Heart left ventricle (tissue), 16 donors: ENCODE results near the gene RARRES2. TPM values are rescaled to one million over a fixed set of nuclear protein-coding genes. Genes with fewer than 3 reads are reported as not detected.
A peak's percentile ranks its signal among the peaks of the same experiment; 100 is the strongest.
"Not testable (repeated sequence)": the region's sequence is repeated elsewhere in the genome, so short reads cannot be mapped to it uniquely, and the experiment has no call there.

ENCODE experiments used
- ATAC-seq, 4 donors: fragments of 200-7000 bp; cut with Tn5 transposase; one replicate each; pipeline ENCODE4 v1.9.1; 2020 to 2022; ENCODE audit warnings: moderate library complexity in 4 of 4, mild to moderate bottlenecking in 3 of 4, moderate number of reproducible peaks in 1 of 4
- DNase-seq, 5 donors: peaks; one replicate each; pipeline ENCODE4 v3.0.0-alpha.2; 2020
- H3K27ac ChIP-seq, 12 donors: fragments of 200-600 bp; sonication (generic) in 4 of 12; one replicate each; pipeline versions ENCODE4 v1.5.0 to v1.8.0; 2016 to 2022; ENCODE audit warnings: mild to moderate bottlenecking in 2 of 12
- H3K27me3 ChIP-seq, 9 donors: fragments of 200-600 bp; sonication (generic) in 2 of 9; one replicate each; pipeline versions ENCODE4 v1.5.1 to v1.8.0; 2016 to 2022; ENCODE audit warnings: mild to moderate bottlenecking in 3 of 9
- H3K36me3 ChIP-seq, 9 donors: fragments of 200-600 bp; sonication (generic) in 2 of 9; one replicate each; pipeline versions ENCODE4 v1.5.0 to v1.8.0; 2018 to 2022; ENCODE audit warnings: mild to moderate bottlenecking in 2 of 9
- H3K4me1 ChIP-seq, 12 donors: fragments of 200-600 bp; sonication (generic) in 4 of 12; one replicate each; pipeline versions ENCODE4 v1.5.0 to v1.8.0; 2016 to 2022; ENCODE audit warnings: mild to moderate bottlenecking in 3 of 12
- H3K4me3 ChIP-seq, 12 donors: fragments of 200-600 bp; sonication (generic) in 4 of 12; one replicate each; pipeline versions ENCODE4 v1.5.0 to v1.8.0; 2017 to 2022; ENCODE audit warnings: mild to moderate bottlenecking in 9 of 12, moderate library complexity in 4 of 12
- H3K9me3 ChIP-seq, 12 donors: fragments of 200-600 bp; sonication (generic) in 4 of 12; one replicate each; pipeline versions ENCODE4 v1.5.0 to v1.8.0; 2016 to 2022; ENCODE audit warnings: mild to moderate bottlenecking in 1 of 12
- WGBS, 4 donors: extraction: QIAGEN DNeasy Blood & Tissue Kit in 2 of 4; methylation state at CpG; one replicate each; pipeline versions ENCODE4 v1.1.5 to v1.1.7; 2013 to 2018; 5-methylcytosine and 5-hydroxymethylcytosine counted together
- intact Hi-C, 10 donors: fragments of 100-400 bp; cut with DNase I; formaldehyde crosslinking; loops; one replicate each; pipeline versions ENCODE4 v1.11.1 to v1.14.2; 2022
- polyA plus RNA-seq, 2 donors: library from polyadenylated mRNA; stranded (reverse); fragments of 200-250 nt; gene quantifications; one replicate each; pipeline ENCODE4 v1.2.3, GENCODE V29; 2013
- total RNA-seq, 9 donors: library from RNA; depleted of rRNA in 2 of 9; stranded (reverse); fragments of >200 nt in 2 of 9; fragmentation: NEBNext Ultra II Directional in 3 of 9; extraction: Animal tissue kit (Norgen Biotek cat#: 25700) in 3 of 9; gene quantifications; one replicate each; pipeline versions ENCODE4 v1.1.0 to v1.2.4, GENCODE V29; 2016 to 2023
- donor health status: ischemic (EF 13 %, LVEDD 7.1; RV severe dilation, severe dysfunction).
- donor health status: healthy with polysubstance abuse.
- donor health status: DM: no; HTN: yes; CAD: no.
- donor health status: DM: no; HTN: no; CAD: no.
- donor health status: ischemic (EF 25% LVEDD 6.9; RV normal size, moderate dysfunction).
- donor health status: ischemic (EF 25% LVEDD 5.7; RV mildly dilated, moderate dysfunction).
- donor health status: healthy.
- donor health status: DM: yes; HTN: yes; CAD: no.
- donor health status: ischemic (EF 35%, LVEDD 5.7; RV mildly dilated, moderate dysfunction).
- donor health status: nonischemic (EF 11% LVEDD 7.7; RV severe dilation, severe dysfunction).
- donor health status: DM: yes; HTN: yes; CAD: no.
- donor health status: PGD.
- donor health status: ischemic (EF 29% LVEDD 5.4; RV normal size, mild dysfunction).
- donor health status: nonischemic (EF 23%, LVEDD 6.1; RV moderate dilation, normal function).

RARRES2 gene
- total and polyA plus RNA-seq, 11 donors, result 3.9 to 108 (median 12.6) TPM

- H3K4me1 ChIP-seq, intact Hi-C loops: not testable (repeated sequence)
- 60 to 77% (median 69%) methylated on average over 1 to 3 of the region's 8 CpGs for WGBS, 4 donors
Measured at GRCh38 chr7:150295614-150296013, 45.8 kb downstream of the RARRES2 start.

GRCh38 chr7:150295027-150295426 lies 46.4 kb downstream of the RARRES2 start:
- WGBS, 4 donors, result 91 to 93% (median 92%) methylated on average over 8 of the region's 8 CpGs
- ATAC-seq, H3K36me3 ChIP-seq, DNase-seq, H3K4me1 ChIP-seq, H3K27ac ChIP-seq, H3K4me3 ChIP-seq, intact Hi-C loops, H3K27me3 ChIP-seq, H3K9me3 ChIP-seq: not testable (repeated sequence)

More at GRCh38 chr7:150295614-150296013, 45.8 kb downstream of the RARRES2 start:
- not testable (repeated sequence) for DNase-seq, H3K9me3 ChIP-seq, H3K27ac ChIP-seq, H3K4me3 ChIP-seq, H3K36me3 ChIP-seq, H3K27me3 ChIP-seq
- ATAC-seq, result peak in 3 of 4 donors; percentile 85 to 89 (median 88)

DNA sequence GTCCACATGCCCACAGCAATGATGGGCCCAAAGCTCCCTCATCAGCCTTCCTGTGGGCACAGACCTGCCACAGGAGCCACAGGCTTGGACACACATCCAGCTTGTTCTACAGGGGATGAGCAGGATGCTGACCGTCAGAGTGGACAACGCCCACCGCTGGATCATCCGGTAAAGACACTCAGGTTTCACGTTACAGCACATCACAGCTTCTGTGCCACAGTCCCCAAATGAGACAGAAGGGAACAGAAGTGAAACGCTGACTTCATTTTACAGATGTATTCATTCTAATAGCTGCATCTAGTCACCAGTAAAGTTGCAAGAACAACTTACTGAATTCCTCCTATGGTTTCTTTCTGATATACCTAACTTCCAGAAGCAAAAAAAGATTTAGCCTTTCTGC lies 51.1 kb downstream of the RARRES2 start:
- intact Hi-C loops, H3K4me1 ChIP-seq, H3K27ac ChIP-seq, H3K27me3 ChIP-seq, H3K4me3 ChIP-seq, H3K36me3 ChIP-seq, DNase-seq, H3K9me3 ChIP-seq, ATAC-seq: not testable (repeated sequence)
- 41 to 64% (median 59%) methylated on average over 6 of the region's 6 CpGs for WGBS, 4 donors

- WGBS, 4 donors, result 85 to 95% (median 90%) methylated on average over 4 to 5 of the region's 6 CpGs
- intact Hi-C loops, result loop anchor here in 5 of 10 donors (5.0 to 10.0 kb wide), 3 partner anchors 126 to 466 kb away; no protein-coding TSS in a partner anchor
Measured at GRCh38 chr7:150288816-150289215, 52.6 kb downstream of the RARRES2 start.

More at GRCh38 chr7:150288816-150289215, 52.6 kb downstream of the RARRES2 start:
- DNase-seq, H3K27me3 ChIP-seq, H3K4me3 ChIP-seq, ATAC-seq, H3K36me3 ChIP-seq, H3K9me3 ChIP-seq, H3K4me1 ChIP-seq, H3K27ac ChIP-seq: not testable (repeated sequence)

Other genes with a start within 250 kb of the RARRES2 start
- gene LRRC61, start 18.3 kb downstream of the RARRES2 start, total RNA-seq, result 1 to 10 TPM; 2.1 to 9.4 (median 4.6) TPM
- 1 to 10 TPM; 1.8 to 8.3 TPM for gene LRRC61, start 18.3 kb downstream of the RARRES2 start, polyA plus RNA-seq
- gene ACTR3C, start 18.1 kb downstream of the RARRES2 start, total RNA-seq, result 1 to 10 TPM; 1.6 to 5.9 (median 3.7) TPM
- gene ACTR3C, start 18.1 kb downstream of the RARRES2 start, polyA plus RNA-seq, result 1 to 10 TPM; 2.2 to 4.5 TPM
- gene REPIN1, start 27.2 kb upstream of the RARRES2 start, total RNA-seq, result 100 to 1,000 TPM in 5 of 9 donors, 10 to 100 TPM in 4; 90.4 to 141 (median 100) TPM
- 10 to 100 TPM; 49.8 to 79.6 TPM for gene REPIN1, start 27.2 kb upstream of the RARRES2 start, polyA plus RNA-seq
- gene ZNF775, start 37.7 kb upstream of the RARRES2 start, total RNA-seq, result 1 to 10 TPM; 2.1 to 5.0 (median 3.3) TPM
- 1 to 10 TPM; 1.8 to 4.4 TPM for gene ZNF775, start 37.7 kb upstream of the RARRES2 start, polyA plus RNA-seq
- gene GIMAP8, start 109.0 kb upstream of the RARRES2 start, total RNA-seq, result 10 to 100 TPM; 11.3 to 36.0 (median 14.9) TPM
- gene GIMAP8, start 109.0 kb upstream of the RARRES2 start, polyA plus RNA-seq, result 10 to 100 TPM; 11.7 to 20.3 TPM
- 10 to 100 TPM; 14.4 to 46.8 (median 18.9) TPM for gene GIMAP7, start 173.2 kb upstream of the RARRES2 start, total RNA-seq
- gene GIMAP7, start 173.2 kb upstream of the RARRES2 start, polyA plus RNA-seq, result 10 to 100 TPM; 34.6 to 48.0 TPM
- gene GIMAP4, start 225.8 kb upstream of the RARRES2 start, total RNA-seq, result 10 to 100 TPM; 25.1 to 80.2 (median 35.2) TPM
- gene GIMAP4, start 225.8 kb upstream of the RARRES2 start, polyA plus RNA-seq, result 10 to 100 TPM; 32.8 to 35.5 TPM